H1 (cell line): Measurements from ENCODE around the gene DDX41. TPM values are rescaled to one million over a fixed set of nuclear protein-coding genes. Genes with fewer than 3 reads are reported as not detected.

Experiments used
- CTCF ChIA-PET: fragments of 300-600 bp; sonication (Branson Sonifier 250); formaldehyde crosslinking; loops from one replicate; lab custom pipeline; 2021; ENCODE audit not compliant: partially characterized antibody; lab: Charles Lee
- POLR2A ChIA-PET: fragments of 300-600 bp; sonication (Branson Sonifier 250); formaldehyde crosslinking; loops from one replicate; lab custom pipeline; 2021; ENCODE audit warnings: inconsistent platforms; ENCODE audit not compliant: partially characterized antibody; lab: Charles Lee
- DNase-seq, 2 experiments: peaks; one replicate each; pipeline versions ENCODE4 v3.0.0 to v3.0.0-alpha.2; 2010 to 2022; ENCODE audit warnings: low spot score in 2 of 2, low read depth in 1 of 2, mixed read lengths in 1 of 2
- FAIRE-seq: peaks from 2 replicates; lab custom pipeline; 2011; peaks lifted over from hg19 to GRCh38; lab: Jason Lieb, UNC
- H2AFZ ChIP-seq: 2 replicates; pipeline ENCODE4 v1.8.1; 2012; ENCODE audit warnings: low read length, inconsistent platforms
- H2AK5ac ChIP-seq: 2 replicates; pipeline ENCODE4 v1.6.1; 2013; ENCODE audit warnings: low read depth, low read length
- H2BK120ac ChIP-seq: replicated peaks from 2 replicates; pipeline ENCODE3; 2013; ENCODE audit warnings: low read depth, low read length, inconsistent platforms
- H2BK12ac ChIP-seq: 2 replicates; pipeline ENCODE4 v1.6.1; 2013; ENCODE audit warnings: low read depth, low read length
- H2BK15ac ChIP-seq: 2 replicates; pipeline ENCODE4 v1.6.1; 2013; ENCODE audit warnings: low read length
- H2BK20ac ChIP-seq: 2 replicates; pipeline ENCODE4 v1.6.1; 2013; ENCODE audit warnings: low read length
- H2BK5ac ChIP-seq: 2 replicates; pipeline ENCODE4 v1.6.1; 2013; ENCODE audit warnings: low read depth, low read length
- H3K14ac ChIP-seq: 2 replicates; pipeline ENCODE4 v1.6.1; 2013; ENCODE audit warnings: inconsistent platforms; ENCODE audit not compliant: insufficient read length
- H3K18ac ChIP-seq: 2 replicates; pipeline ENCODE4 v1.6.1; 2013; ENCODE audit warnings: low read length; ENCODE audit errors: extremely low read depth
- H3K23ac ChIP-seq: 2 replicates; pipeline ENCODE4 v1.6.1; 2013; ENCODE audit warnings: inconsistent platforms; ENCODE audit not compliant: insufficient read length
- H3K23me2 ChIP-seq: 2 replicates; pipeline ENCODE4 v1.6.1; 2013; ENCODE audit warnings: low read depth, low read length
- H3K27ac ChIP-seq: 2 replicates; pipeline ENCODE4 v1.6.1; 2011; ENCODE audit warnings: low read depth, low read length, inconsistent platforms
- H3K27me3 ChIP-seq, 4 experiments: replicated peaks in 1 of 4; 1 replicate in 1 of 4; 2 replicates in 3 of 4; pipeline versions ENCODE4 v1.6.1 to v1.8.1; 2011 to 2013; ENCODE audit warnings: low read length in 3 of 4, mild to moderate bottlenecking in 3 of 4, inconsistent platforms in 2 of 4, mixed read lengths in 2 of 4, moderate library complexity in 1 of 4; ENCODE audit not compliant: control insufficient read depth in 3 of 4, insufficient read depth in 3 of 4; ENCODE audit errors: extremely low read depth in 1 of 4
- H3K36me3 ChIP-seq, 4 experiments: 2 replicates each; pipeline versions ENCODE4 v1.6.1 to v1.8.1; 2011 to 2013; ENCODE audit warnings: mild to moderate bottlenecking in 4 of 4, low read length in 3 of 4, moderate library complexity in 2 of 4, control low read depth in 1 of 4, inconsistent platforms in 1 of 4; ENCODE audit not compliant: insufficient read depth in 4 of 4, control insufficient read depth in 2 of 4
- H3K4ac ChIP-seq: replicated peaks from 2 replicates; pipeline ENCODE3; 2013; ENCODE audit warnings: low read length, low read depth, mixed read lengths, inconsistent platforms; ENCODE audit not compliant: insufficient read length
- H3K4me1 ChIP-seq, 4 experiments: replicated peaks in 1 of 4; 1 replicate in 1 of 4; 2 replicates in 3 of 4; pipeline versions ENCODE4 v1.6.1 to v1.8.1; 2011 to 2013; ENCODE audit warnings: low read length in 3 of 4, inconsistent platforms in 2 of 4, mixed read lengths in 1 of 4; ENCODE audit not compliant: insufficient read depth in 4 of 4, control insufficient read depth in 3 of 4
- H3K4me2 ChIP-seq, 2 experiments: 2 replicates each; pipeline versions ENCODE4 v1.6.1 to v1.8.1; 2011 to 2013; ENCODE audit warnings: low read depth in 2 of 2, low read length in 2 of 2, control low read depth in 1 of 2, inconsistent platforms in 1 of 2, mild to moderate bottlenecking in 1 of 2; ENCODE audit not compliant: insufficient read depth in 1 of 2
- H3K4me3 ChIP-seq, 4 experiments: fragments of 200-600, 300-600 bp in 1 of 4; sonication (generic), shearing (Covaris generic), sonication (Bioruptor Twin) in 1 of 4; 2 replicates each; pipeline versions ENCODE4 v1.5.1 to v1.8.1; 2011 to 2016; ENCODE audit warnings: low read length in 4 of 4, low read depth in 3 of 4, control low read depth in 2 of 4, inconsistent platforms in 2 of 4, mild to moderate bottlenecking in 2 of 4, mixed read lengths in 1 of 4, moderate library complexity in 1 of 4; ENCODE audit not compliant: insufficient read depth in 2 of 4; ENCODE audit errors: extremely low read depth in 1 of 4
- H3K56ac ChIP-seq: replicated peaks from 2 replicates; pipeline ENCODE3; 2013; ENCODE audit warnings: low read depth, mild to moderate bottlenecking, mixed read lengths, low read length, inconsistent platforms; ENCODE audit not compliant: insufficient read length
- H3K79me1 ChIP-seq: 2 replicates; pipeline ENCODE4 v1.6.1; 2013; ENCODE audit warnings: low read depth, low read length, control low read depth
- H3K79me2 ChIP-seq, 2 experiments: 2 replicates each; pipeline versions ENCODE4 v1.6.1 to v1.8.1; 2012 to 2013; ENCODE audit warnings: low read length in 2 of 2, mild to moderate bottlenecking in 2 of 2, inconsistent platforms in 1 of 2; ENCODE audit not compliant: insufficient read depth in 2 of 2, control insufficient read depth in 1 of 2
- H3K9ac ChIP-seq, 4 experiments: replicated peaks in 1 of 4; 1 replicate in 1 of 4; 2 replicates in 3 of 4; pipeline versions ENCODE4 v1.6.1 to v1.8.1; 2011 to 2013; ENCODE audit warnings: low read depth in 3 of 4, low read length in 3 of 4, control low read depth in 2 of 4, mild to moderate bottlenecking in 2 of 4, moderate library complexity in 2 of 4, inconsistent platforms in 1 of 4; ENCODE audit errors: extremely low read depth in 1 of 4
- H3K9me3 ChIP-seq, 2 experiments: 2 replicates each; pipeline versions ENCODE4 v1.6.1 to v1.8.1; 2012 to 2013; ENCODE audit warnings: mild to moderate bottlenecking in 2 of 2, moderate library complexity in 2 of 2, control low read depth in 1 of 2, inconsistent platforms in 1 of 2, low read depth in 1 of 2, low read length in 1 of 2, mixed read lengths in 1 of 2; ENCODE audit not compliant: insufficient read depth in 2 of 2
- H4K20me1 ChIP-seq, 2 experiments: replicated peaks in 1 of 2; 2 replicates each; pipeline versions ENCODE3 to v1.8.1; 2011 to 2013; ENCODE audit warnings: inconsistent platforms in 2 of 2, low read length in 2 of 2, mild to moderate bottlenecking in 1 of 2; ENCODE audit not compliant: insufficient read depth in 2 of 2, control insufficient read depth in 1 of 2
- H4K5ac ChIP-seq: 2 replicates; pipeline ENCODE4 v1.6.1; 2013; ENCODE audit warnings: low read length, low read depth, mixed read lengths, inconsistent platforms; ENCODE audit not compliant: insufficient read length
- H4K8ac ChIP-seq: 2 replicates; pipeline ENCODE4 v1.8.0; 2013; ENCODE audit warnings: mild to moderate bottlenecking, moderate library complexity, low read length, inconsistent platforms; ENCODE audit not compliant: insufficient read depth; ENCODE audit errors: extremely low read depth
- H4K91ac ChIP-seq: replicated peaks from 2 replicates; pipeline ENCODE3; 2013; ENCODE audit warnings: low read length, mixed read lengths, inconsistent platforms; ENCODE audit not compliant: insufficient read length
- ASH2L ChIP-seq: fragments of 200-600, 300-600 bp; sonication (generic); IDR thresholded peaks from one replicate; pipeline ENCODE4 v1.7.1; 2017; ENCODE audit warnings: low read length
- ATF3 ChIP-seq: IDR thresholded peaks from 2 replicates; pipeline ENCODE4 v1.6.1; 2011; ENCODE audit warnings: low read depth, mild to moderate bottlenecking, low read length; ENCODE audit not compliant: insufficient read depth
- BACH1 ChIP-seq: IDR thresholded peaks from 2 replicates; pipeline ENCODE4 v1.6.1; 2012; ENCODE audit warnings: low read length, improper control_type of control experiment
- BCL11A ChIP-seq, 2 experiments: IDR thresholded peaks; one replicate each; pipeline ENCODE4 v1.6.1; 2011; ENCODE audit warnings: low read depth in 2 of 2, low read length in 2 of 2, mild to moderate bottlenecking in 2 of 2
- BRCA1 ChIP-seq: IDR thresholded peaks from 2 replicates; pipeline ENCODE4 v1.6.1; 2012; ENCODE audit warnings: low read depth, low read length, improper control_type of control experiment
- CHD2 ChIP-seq: IDR thresholded peaks from 2 replicates; pipeline ENCODE4 v1.6.1; 2012; ENCODE audit warnings: low read length, improper control_type of control experiment
- KDM1A ChIP-seq: fragments of 200-600, 300-600 bp; sonication (generic); IDR thresholded peaks from 2 replicates; pipeline ENCODE4 v1.7.1; 2016; ENCODE audit warnings: mild to moderate bottlenecking, low read length, borderline replicate concordance
- POU5F1 ChIP-seq: IDR thresholded peaks from 2 replicates; pipeline ENCODE4 v1.6.1; 2011; ENCODE audit warnings: low read depth, mild to moderate bottlenecking, low read length, moderate library complexity
- RAD21 ChIP-seq, 2 experiments: IDR thresholded peaks in 1 of 2; conservative IDR thresholded peaks in 1 of 2; 2 replicates each; pipeline ENCODE4 v1.6.1; 2011; ENCODE audit warnings: low read depth in 2 of 2, low read length in 2 of 2, improper control_type of control experiment in 1 of 2, inconsistent platforms in 1 of 2, mild to moderate bottlenecking in 1 of 2, moderate library complexity in 1 of 2
- RFX5 ChIP-seq: IDR thresholded peaks from 2 replicates; pipeline ENCODE4 v1.6.1; 2011; ENCODE audit warnings: low read depth, low read length, improper control_type of control experiment, borderline replicate concordance
- RNF2 ChIP-seq: fragments of 200-900, 300-1000 bp; sonication (generic); IDR thresholded peaks from 2 replicates; pipeline ENCODE4 v1.7.1; 2016; ENCODE audit warnings: borderline replicate concordance, low read depth, mild to moderate bottlenecking, antibody characterized with exemption, low read length; ENCODE audit not compliant: poor library complexity, severe bottlenecking; ENCODE audit errors: missing control alignments
- SP1 ChIP-seq: IDR thresholded peaks from 2 replicates; pipeline ENCODE4 v1.6.1; 2011; ENCODE audit warnings: low read depth, low read length
- TAF7 ChIP-seq: optimal IDR thresholded peaks from 2 replicates; pipeline ENCODE3; 2011; ENCODE audit warnings: low read depth, mild to moderate bottlenecking, inconsistent platforms, low read length, moderate library complexity, borderline replicate concordance
- WGBS, 2 experiments: shearing (Covaris generic) in 1 of 2; methylation state at CpG; one replicate each; pipeline versions ENCODE4 v1.1.6 to v1.1.7; 2013 to 2015; ENCODE audit warnings: low lambda C conversion rate in 2 of 2, mixed read lengths in 2 of 2, inconsistent platforms in 1 of 2, low coverage in 1 of 2, missing lambda C conversion rate in 1 of 2; ENCODE audit not compliant: insufficient replicate concordance in 2 of 2, insufficient coverage in 1 of 2, insufficient read length in 1 of 2; ENCODE audit errors: extremely low coverage in 1 of 2, missing lambda C conversion rate in 1 of 2; 5-methylcytosine and 5-hydroxymethylcytosine counted together
- polyA plus RNA-seq, 7 experiments: library from polyadenylated mRNA; depleted of rRNA in 3 of 7; stranded (reverse) in 5 of 7; unstranded in 2 of 7; fragments of >200 nt in 5 of 7; fragments of 200-250 nt in 2 of 7; gene quantifications; 1 replicate in 5 of 7; 2 replicates in 1 of 7; 4 replicates in 1 of 7; pipeline versions ENCODE4 v1.2.1 to v1.2.3, GENCODE V29; 2011 to 2013; ENCODE audit warnings: missing spikeins in 2 of 7, mixed read lengths in 2 of 7
- total RNA-seq: library from RNA; stranded (reverse); fragmentation: NEBNext Ultra II Directional; extraction: Animal tissue kit (Norgen Biotek cat#: 25700); gene quantifications from 2 replicates; pipeline ENCODE4 v1.2.1, GENCODE V29; 2021

DDX41 gene
- total and polyA plus RNA-seq, 2 of the 8 experiments (the other 6 are each of a cell fraction or from before 2014, with no cell fraction given): 102 to 135 TPM

GRCh38 chr5:177538876-177539275, 22.1 kb upstream of the DDX41 start:
- H3K27me3 ChIP-seq: no peaks in the 10 kb centered on the region
- H3K4me3 ChIP-seq: no peak overlapping the region
- no peak overlapping the region for H2AFZ ChIP-seq
- H3K23me2 ChIP-seq: no peaks in the 10 kb centered on the region
- H3K4me2 ChIP-seq: no peak overlapping the region
- H3K14ac ChIP-seq: no peak overlapping the region
- no peak overlapping the region for H2BK20ac ChIP-seq
- no peak overlapping the region for H3K23ac ChIP-seq
- peaks cover 3 to 19% of the 10 kb centered on the region in 2 experiments for H4K20me1 ChIP-seq
- 0 out of 7 replicates have a peak, but pooled peaks cover 0 to 3% (median 0%) of the 10 kb centered on the region in 4 experiments for H3K4me1 ChIP-seq
- no peak for FAIRE-seq
- H4K8ac ChIP-seq: no peak overlapping the region
- no peak overlapping the region for H2AK5ac ChIP-seq
- H3K79me2 ChIP-seq: peaks cover 0 to 38% of the 10 kb centered on the region in 2 experiments; a peak in 3 of 4 replicates
- H2BK120ac ChIP-seq: no peak overlapping the region
- no peak overlapping the region for H3K18ac ChIP-seq
- H3K4ac ChIP-seq: no peak overlapping the region
- ChIA-PET CTCF (interaction anchor here (0.6 to 2.5 kb wide), 6 partner anchors 9 to 672 kb away, joined by 3 to 11 read pairs (median 3); no protein-coding TSS in a partner anchor), POLR2A (interaction anchor here (0.8 to 2.3 kb wide), 5 partner anchors 11 to 42 kb away, joined by 4 to 7 read pairs (median 4); partner anchors contain the start of gene PDLIM7)
- H4K5ac ChIP-seq: no peak overlapping the region
- peaks cover 14% of the 10 kb centered on the region for H3K79me1 ChIP-seq
- H3K36me3 ChIP-seq: peaks cover 5 to 45% (median 22%) of the 10 kb centered on the region in 4 experiments; a peak in 7 of 8 replicates
- H4K91ac ChIP-seq: no peak overlapping the region
- H2BK12ac ChIP-seq: no peak overlapping the region
- 91% methylated on average over 10 of the region's 10 CpGs; no CpG with 5 or more reads in 1 of the 2 experiments for WGBS, 2 experiments
- H2BK5ac ChIP-seq: no peak overlapping the region
- no peak overlapping the region for H3K9ac ChIP-seq
- H3K27ac ChIP-seq: 0 out of 2 replicates have a peak overlapping the region, but pooled peaks have one; percentile 11
- no peak overlapping the region for H3K56ac ChIP-seq
- no peak for DNase-seq
- H2BK15ac ChIP-seq: no peak overlapping the region
- no peaks in the 10 kb centered on the region for H3K9me3 ChIP-seq
- TF ChIP-seq BACH1: no peak
- TF ChIP-seq BRCA1: no peak
- no peak for TF ChIP-seq ATF3
- TF ChIP-seq BCL11A (IDR thresholded peaks at IDR 0.05; ENCODE audit: low read depth in 2 of 2, low read length in 2 of 2): no peak
- no peak for TF ChIP-seq POU5F1
- no peak for TF ChIP-seq RAD21 (IDR thresholded peaks at IDR 0.05 in 1 of 2, conservative IDR thresholded peaks at IDR 0.05 in 1 of 2; ENCODE audit: low read depth in 2 of 2, low read length in 2 of 2)
- no peak for TF ChIP-seq TAF7
- no peak for TF ChIP-seq RNF2
- TF ChIP-seq SP1: no peak
- no peak for TF ChIP-seq CHD2
- no peak for TF ChIP-seq ASH2L
- TF ChIP-seq RFX5: no peak
- TF ChIP-seq KDM1A: no peak
